Thymus (tissue), 11 donors: ENCODE data around the gene CALML4. TPM values are rescaled to one million over a fixed set of nuclear protein-coding genes. Genes with fewer than 3 reads are reported as not detected.
"Not testable (repeated sequence)": the region's sequence is repeated elsewhere in the genome, so short reads cannot be mapped to it uniquely, and the experiment has no call there.

Experiments used
- DNase-seq, 9 donors: peaks; one replicate each; pipeline ENCODE4 v3.0.0-alpha.2; 2013; ENCODE audit warnings: low spot score in 9 of 9, low read depth in 6 of 9, missing footprints in 1 of 9
- H3K27ac ChIP-seq, 2 donors: one replicate each; pipeline ENCODE4 v1.5.1; 2013; ENCODE audit warnings: control low read depth in 1 of 2, low read depth in 1 of 2, low read length in 1 of 2, mild to moderate bottlenecking in 1 of 2, moderate library complexity in 1 of 2
- H3K27me3 ChIP-seq, 2 donors: one replicate each; pipeline ENCODE4 v1.5.1; 2013; ENCODE audit warnings: low read length in 1 of 2; ENCODE audit not compliant: control insufficient read depth in 2 of 2, insufficient read depth in 1 of 2
- H3K36me3 ChIP-seq, 2 donors: one replicate each; pipeline ENCODE4 v1.5.1; 2013; ENCODE audit warnings: low read length in 1 of 2, mild to moderate bottlenecking in 1 of 2, moderate library complexity in 1 of 2; ENCODE audit not compliant: control insufficient read depth in 2 of 2, insufficient read depth in 2 of 2
- H3K4me1 ChIP-seq, 2 donors: one replicate each; pipeline ENCODE4 v1.5.1; 2013; ENCODE audit warnings: low read length in 2 of 2; ENCODE audit not compliant: control insufficient read depth in 2 of 2, insufficient read depth in 2 of 2
- H3K4me3 ChIP-seq, 2 donors: one replicate each; pipeline ENCODE4 v1.5.1; 2013; ENCODE audit warnings: low read length in 2 of 2, control low read depth in 1 of 2, mild to moderate bottlenecking in 1 of 2
- H3K9me3 ChIP-seq, 2 donors: one replicate each; pipeline ENCODE4 v1.5.1; 2013; ENCODE audit warnings: low read length in 1 of 2, mild to moderate bottlenecking in 1 of 2; ENCODE audit not compliant: control insufficient read depth in 2 of 2, insufficient read depth in 1 of 2
- WGBS: extraction: QIAGEN DNeasy Blood & Tissue Kit; methylation state at CpG from one replicate; pipeline ENCODE4 v1.1.7; 2013; 5-methylcytosine and 5-hydroxymethylcytosine counted together
- polyA plus RNA-seq: library from polyadenylated mRNA; stranded (reverse); fragments of 200-250 nt; gene quantifications from one replicate; pipeline ENCODE4 v1.2.3, GENCODE V29; 2013
- total RNA-seq: library from RNA; stranded (reverse); fragments of 120-200 nt; gene quantifications from one replicate; pipeline ENCODE4 v1.2.4, GENCODE V29; 2013
- donor health status: healthy.

The CALML4 gene
- total and polyA plus RNA-seq, 2 donors, result 8.8 to 18.3 TPM

DNA sequence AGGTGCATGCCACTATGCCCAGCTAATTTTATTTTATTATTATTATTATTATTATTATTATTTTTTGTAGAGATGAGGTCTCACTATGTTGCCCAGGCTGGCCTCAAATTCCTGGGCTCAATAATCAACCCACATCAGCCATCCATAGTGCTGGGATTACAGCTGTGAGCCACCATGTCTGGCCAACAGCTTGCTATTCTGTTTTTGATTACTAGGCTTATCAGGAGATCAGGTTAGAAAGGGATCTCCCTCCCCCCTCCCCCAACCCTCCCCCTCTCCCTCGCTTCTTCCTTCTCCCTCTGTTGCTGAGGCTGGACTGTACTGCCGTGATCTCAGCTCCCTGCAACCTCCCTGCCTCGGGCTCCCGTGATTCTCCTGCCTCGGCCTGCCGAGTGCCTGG, 15.8 kb upstream of the CALML4 start:
- Histone ChIP-seq H3K9me3 (no peaks in the 10 kb centered on the region), H3K36me3 (peaks cover 9 to 19% of the 10 kb centered on the region in 2 donors), H3K27me3 (no peaks in the 10 kb centered on the region), H3K4me3 (no peak overlapping the region), H3K27ac (no peak overlapping the region), H3K4me1 (peaks cover 0 to 7% of the 10 kb centered on the region in 2 donors)
- DNase-seq, result no peak
- WGBS, result 98% methylated on average over 6 of the region's 6 CpGs

DNA sequence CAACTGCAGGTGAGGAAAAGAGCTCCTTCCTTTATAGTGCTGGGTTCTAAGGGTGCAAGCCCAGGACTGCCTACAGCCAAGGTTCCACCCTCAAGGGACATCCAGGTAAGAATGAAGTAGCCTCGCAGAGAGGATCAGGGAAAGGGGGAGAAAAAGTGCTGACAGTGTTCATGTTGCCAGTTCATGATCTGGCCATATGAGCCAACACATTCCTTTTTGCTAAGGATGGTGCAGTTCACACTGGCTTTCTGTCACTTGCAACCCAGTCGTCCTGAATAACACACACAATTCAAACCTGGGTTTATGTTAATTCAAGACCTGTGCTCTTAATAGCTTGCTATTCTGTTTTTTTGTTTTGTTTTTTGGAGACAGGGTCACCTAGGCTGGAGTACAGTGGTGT, 15.4 kb upstream of the CALML4 start:
- Histone ChIP-seq H3K27ac (no peak overlapping the region), H3K9me3 (no peaks in the 10 kb centered on the region), H3K36me3 (peaks cover 10 to 22% of the 10 kb centered on the region in 2 donors), H3K27me3 (no peaks in the 10 kb centered on the region), H3K4me1 (peaks cover 0 to 7% of the 10 kb centered on the region in 2 donors), H3K4me3 (no peak overlapping the region)
- no peak for DNase-seq
- 95% methylated on average over 2 of the region's 2 CpGs for WGBS

DNA sequence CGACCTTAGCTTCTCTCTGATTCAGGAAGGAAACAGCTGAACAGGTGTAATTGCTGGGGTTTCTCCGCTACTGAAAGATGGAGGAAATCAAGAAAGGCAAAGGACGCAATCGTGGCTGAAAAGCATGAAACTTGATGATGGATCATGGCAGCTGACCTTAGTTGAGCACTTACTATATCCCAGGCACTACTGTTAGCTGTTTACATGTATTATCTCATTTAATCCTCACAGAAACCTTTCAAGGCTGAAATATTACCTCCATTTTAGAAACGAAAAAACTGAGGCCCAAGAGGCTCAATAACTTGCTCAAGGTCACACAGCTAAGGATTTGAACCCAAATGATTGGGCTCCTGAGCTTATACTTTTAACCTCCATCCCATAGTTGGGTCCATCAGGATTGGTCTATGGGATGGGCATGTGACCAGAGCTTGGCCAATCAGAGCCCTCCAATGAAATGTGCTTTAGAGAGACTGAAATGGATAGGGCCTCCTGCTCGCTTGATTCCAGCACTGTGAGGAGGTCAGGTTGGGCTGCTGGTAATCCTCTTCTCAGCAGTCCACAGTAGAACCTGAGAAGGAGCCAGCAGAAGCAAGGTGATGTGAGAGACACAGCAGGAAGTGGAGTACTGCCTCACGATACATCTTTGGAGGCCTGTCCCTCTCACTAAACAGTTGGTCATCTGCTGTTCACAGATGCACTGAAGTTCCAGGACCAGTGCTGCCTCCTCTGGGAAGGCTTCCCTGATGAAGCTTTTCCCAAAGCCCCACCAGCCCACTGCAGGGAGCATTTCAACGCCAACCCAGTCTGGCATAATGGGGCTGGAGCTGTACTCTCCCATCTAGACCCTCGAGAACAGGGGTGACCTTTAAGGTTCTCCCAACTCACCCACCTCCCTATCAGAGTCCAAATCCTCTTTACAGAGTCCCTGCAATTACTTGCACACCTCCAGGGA, 14.0 kb upstream of the CALML4 start:
- WGBS, result 98% methylated on average over 9 of the region's 9 CpGs

DNA sequence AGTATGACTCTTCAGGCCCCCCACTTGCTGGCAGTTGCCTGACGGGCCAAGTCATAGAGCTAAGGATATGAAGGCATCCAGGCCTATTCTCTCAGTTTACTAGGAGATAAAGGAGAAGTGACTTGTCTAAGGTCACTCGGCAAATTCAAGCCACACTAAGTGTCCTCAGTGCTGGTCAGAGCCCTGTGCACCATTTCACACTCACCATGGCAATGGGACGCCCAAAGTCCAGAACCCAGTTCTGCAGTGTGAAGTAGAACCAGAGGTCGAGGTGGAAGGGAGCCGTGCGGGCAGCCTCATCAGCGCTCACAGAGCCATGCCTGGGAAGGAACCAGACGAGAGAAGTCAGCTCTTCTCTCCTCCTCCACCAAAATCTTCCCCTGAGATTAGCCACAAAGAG, 13.2 kb upstream of the CALML4 start:
- Histone ChIP-seq H3K9me3 (no peaks in the 10 kb centered on the region), H3K27me3 (no peaks in the 10 kb centered on the region), H3K36me3 (peaks cover 13 to 24% of the 10 kb centered on the region in 2 donors), H3K27ac (no peak overlapping the region), H3K4me3 (no peak overlapping the region), H3K4me1 (no peaks in the 10 kb centered on the region)
- no peak for DNase-seq
- WGBS, result 97% methylated on average over 8 of the region's 8 CpGs

More for the DNA sequence above, 14.0 kb upstream of the CALML4 start:
- DNase-seq, result no peak
- H3K36me3 ChIP-seq, result peaks cover 13 to 22% of the 10 kb centered on the region in 2 donors
- H3K9me3 ChIP-seq, result no peaks in the 10 kb centered on the region
- no peaks in the 10 kb centered on the region for H3K4me1 ChIP-seq
- H3K4me3 ChIP-seq, result no peak overlapping the region
- H3K27ac ChIP-seq, result no peak overlapping the region
- no peaks in the 10 kb centered on the region for H3K27me3 ChIP-seq

DNA sequence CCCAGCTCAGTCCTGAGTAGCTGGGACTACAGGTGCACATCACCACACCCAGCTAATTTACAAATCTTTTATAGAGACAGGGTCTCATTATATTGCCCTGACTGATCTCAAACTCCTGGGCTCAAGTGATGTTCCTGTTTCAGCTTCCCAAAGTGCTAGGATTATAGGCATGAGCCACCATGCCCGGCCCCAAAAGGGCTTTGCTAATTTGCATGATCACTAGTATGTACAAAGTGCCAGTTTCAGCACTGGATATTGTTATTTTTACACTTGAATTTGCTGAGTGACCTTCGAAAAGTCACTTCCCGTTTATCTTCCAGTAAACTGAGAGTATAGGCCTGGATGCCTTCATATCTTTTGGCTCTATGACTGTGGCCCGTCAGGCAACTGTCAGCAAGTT, 12.2 kb upstream of the CALML4 start:
- no peak overlapping the region for H3K4me3 ChIP-seq
- 94% methylated on average over 4 of the region's 4 CpGs for WGBS
- H3K27me3 ChIP-seq, result no peaks in the 10 kb centered on the region
- H3K36me3 ChIP-seq, result peaks cover 13 to 22% of the 10 kb centered on the region in 2 donors
- no peaks in the 10 kb centered on the region for H3K9me3 ChIP-seq
- DNase-seq, result no peak
- no peak overlapping the region for H3K27ac ChIP-seq
- H3K4me1 ChIP-seq, result no peaks in the 10 kb centered on the region

DNA sequence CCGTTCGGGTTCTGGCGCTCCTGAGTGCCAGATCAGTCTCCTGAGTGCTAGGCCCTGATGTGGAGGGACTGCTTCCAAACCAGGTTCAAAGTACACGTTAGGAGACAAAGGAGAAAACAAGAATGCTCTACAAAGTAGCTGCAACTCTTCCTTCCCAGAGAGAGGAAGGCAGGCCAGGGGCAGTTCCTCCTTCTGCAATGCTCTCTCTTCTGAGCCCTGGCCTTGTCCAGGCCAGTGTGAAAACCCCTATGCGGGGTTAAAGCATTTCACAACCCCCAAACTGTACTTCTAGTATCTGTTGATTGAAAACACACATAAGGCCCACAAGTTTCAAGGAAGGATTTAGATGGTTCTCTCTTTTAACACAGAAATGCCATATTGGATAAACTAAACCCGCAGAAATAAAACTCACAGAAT, 9.7 kb upstream of the CALML4 start:
- Histone ChIP-seq H3K9me3 (no peaks in the 10 kb centered on the region), H3K36me3 (peaks cover 18 to 19% of the 10 kb centered on the region in 2 donors), H3K4me3 (no peak overlapping the region), H3K27me3 (no peaks in the 10 kb centered on the region), H3K4me1 (peaks cover under 1 to 9% of the 10 kb centered on the region in 2 donors), H3K27ac (no peak overlapping the region)
- no peak for DNase-seq
- 82% methylated on average over 6 of the region's 6 CpGs for WGBS

DNA sequence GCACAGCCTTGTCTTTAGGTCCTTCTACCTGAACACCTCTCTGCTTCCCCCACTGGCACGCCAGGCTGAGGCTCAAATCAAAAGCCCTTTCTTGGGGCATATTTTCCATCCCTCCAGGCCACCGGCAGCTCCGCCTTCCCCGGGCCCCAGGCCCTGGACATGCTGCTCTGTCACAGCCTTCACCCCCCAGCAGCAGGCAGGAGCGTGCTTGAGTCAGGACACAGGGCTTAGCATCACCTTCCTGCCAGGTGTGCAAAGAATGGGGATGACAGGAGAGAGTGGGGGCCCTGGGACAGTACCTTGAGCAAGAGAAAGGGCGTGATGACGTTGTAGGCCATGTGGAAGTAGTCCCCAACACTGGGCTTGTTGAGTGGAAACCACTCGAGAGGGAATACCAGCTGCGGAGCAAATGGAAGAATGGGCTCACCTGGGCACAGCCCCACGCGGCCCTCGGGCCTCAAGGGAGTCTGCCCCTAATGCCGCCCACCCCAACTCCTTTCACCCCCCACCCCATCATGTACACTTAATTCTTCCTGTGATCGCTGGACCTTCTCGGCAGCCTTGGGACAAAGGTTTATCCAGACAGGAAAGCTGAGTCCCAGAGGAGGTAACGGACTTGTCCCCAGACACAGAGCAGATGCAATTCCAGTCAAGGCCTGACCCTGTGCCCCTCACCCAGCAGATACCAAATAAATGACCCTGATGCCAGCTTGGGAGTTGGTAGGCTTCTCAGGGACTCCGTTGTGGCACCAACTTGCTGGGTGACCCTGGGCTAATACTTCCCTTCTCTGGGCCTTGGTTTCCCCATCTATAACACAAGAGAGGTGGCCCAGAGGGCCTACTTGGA, 9.1 kb upstream of the CALML4 start:
- Histone ChIP-seq H3K9me3 (no peaks in the 10 kb centered on the region), H3K27ac (no peak overlapping the region), H3K36me3 (peaks cover 15% of the 10 kb centered on the region in 2 donors), H3K27me3 (no peaks in the 10 kb centered on the region), H3K4me1 (peaks cover 5 to 16% of the 10 kb centered on the region in 2 donors), H3K4me3 (no peak overlapping the region)
- WGBS, result 98% methylated on average over 17 of the region's 17 CpGs
- no peak for DNase-seq

DNA sequence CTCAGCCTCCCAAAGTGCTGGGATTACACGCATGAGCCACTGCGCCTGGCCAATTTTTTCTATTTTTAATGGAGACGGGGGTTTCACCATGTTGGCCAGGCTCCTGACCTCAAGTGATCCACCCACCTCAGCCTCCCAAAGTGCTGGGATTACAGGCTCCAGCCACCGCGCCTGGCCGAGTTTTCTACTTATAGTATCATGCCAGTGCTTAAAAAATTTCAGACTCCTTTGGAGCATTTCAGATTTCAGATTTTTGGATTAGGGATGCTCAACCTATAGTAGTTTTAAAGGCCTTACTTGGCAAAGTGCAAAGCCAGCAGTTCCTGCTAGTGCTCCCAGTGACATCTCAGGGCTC, 8.3 kb upstream of the CALML4 start:
- H3K9me3 ChIP-seq, H3K27ac ChIP-seq, H3K27me3 ChIP-seq, H3K4me3 ChIP-seq, DNase-seq: not testable (repeated sequence)
- 99% methylated on average over 6 of the region's 6 CpGs for WGBS
- H3K4me1 ChIP-seq, result peaks cover 5 to 23% of the 10 kb centered on the region in 2 donors
- peaks cover 9 to 13% of the 10 kb centered on the region in 2 donors for H3K36me3 ChIP-seq
